ENCODE results near the gene BAZ1B.
"Not testable (repeated sequence)": the region's sequence is repeated elsewhere in the genome, so short reads cannot be mapped to it uniquely, and the experiment has no call there.

BAZ1B gene

GRCh38 chr7:73504920-73505319, 17.2 kb downstream of the BAZ1B start:
- DNase-seq (ENCODE audit: low read depth), result no peak

GRCh38 chr7:73504017-73504416, 18.1 kb downstream of the BAZ1B start:
- no peak for DNase-seq (ENCODE audit: low read depth)

GRCh38 chr7:73503229-73503628, 18.9 kb downstream of the BAZ1B start:
- DNase-seq (ENCODE audit: low read depth), result no peak

GRCh38 chr7:73496626-73497025, 25.5 kb downstream of the BAZ1B start:
- no peak for DNase-seq (ENCODE audit: low read depth)

- DNase-seq (ENCODE audit: low read depth), result not testable (repeated sequence)
Observed at GRCh38 chr7:73495507-73495906, 26.6 kb downstream of the BAZ1B start.

GRCh38 chr7:73489976-73490375, 32.1 kb downstream of the BAZ1B start:
- DNase-seq (ENCODE audit: low read depth), result no peak

GRCh38 chr7:73487486-73487885, 34.6 kb downstream of the BAZ1B start:
- DNase-seq (ENCODE audit: low read depth), result no peak

GRCh38 chr7:73483171-73483570, 38.9 kb downstream of the BAZ1B start:
- no peak for DNase-seq (ENCODE audit: low read depth)

GRCh38 chr7:73482746-73483145, 39.3 kb downstream of the BAZ1B start:
- DNase-seq (ENCODE audit: low read depth), result no peak

GRCh38 chr7:73481521-73481920, 40.6 kb downstream of the BAZ1B start:
- DNase-seq (ENCODE audit: low read depth), result not testable (repeated sequence)

- DNase-seq (ENCODE audit: low read depth), result no peak
Observed at GRCh38 chr7:73478549-73478948, 43.5 kb downstream of the BAZ1B start.

- DNase-seq (ENCODE audit: low read depth), result no peak
Observed at GRCh38 chr7:73477376-73477775, 44.7 kb downstream of the BAZ1B start.

GRCh38 chr7:73470208-73470607, 51.9 kb downstream of the BAZ1B start:
- no peak for DNase-seq (ENCODE audit: low read depth)

- not testable (repeated sequence) for DNase-seq (ENCODE audit: low read depth)
Observed at GRCh38 chr7:73467046-73467445, 55.0 kb downstream of the BAZ1B start.

GRCh38 chr7:73466112-73466511, 56.0 kb downstream of the BAZ1B start:
- DNase-seq (ENCODE audit: low read depth), result no peak

GRCh38 chr7:73463966-73464365, 58.1 kb downstream of the BAZ1B start:
- DNase-seq (ENCODE audit: low read depth), result no peak

GRCh38 chr7:73463260-73463659, 58.8 kb downstream of the BAZ1B start:
- no peak for DNase-seq (ENCODE audit: low read depth)

GRCh38 chr7:73461782-73462285, 60.3 kb downstream of the BAZ1B start:
- no peak for DNase-seq (ENCODE audit: low read depth)

GRCh38 chr7:73454424-73454823, 67.7 kb downstream of the BAZ1B start:
- DNase-seq (ENCODE audit: low read depth), result no peak

GRCh38 chr7:73452999-73453635, 69.0 kb downstream of the BAZ1B start:
- no peak for DNase-seq (ENCODE audit: low read depth)

- no peak for DNase-seq (ENCODE audit: low read depth)
Observed at GRCh38 chr7:73451780-73452398, 70.2 kb downstream of the BAZ1B start.

- DNase-seq (ENCODE audit: low read depth), result no peak
Observed at GRCh38 chr7:73449422-73449821, 72.7 kb downstream of the BAZ1B start.

- DNase-seq (ENCODE audit: low read depth), result no peak
Observed at GRCh38 chr7:73448609-73449008, 73.5 kb downstream of the BAZ1B start.
